ENCODE results near the gene PLK3. TPM values are rescaled to one million over a fixed set of nuclear protein-coding genes. Genes with fewer than 3 reads are reported as not detected.
A peak's percentile ranks its signal among the peaks of the same experiment; 100 is the strongest.
"Not testable (repeated sequence)": the region's sequence is repeated elsewhere in the genome, so short reads cannot be mapped to it uniquely, and the experiment has no call there.

Gene PLK3
- total RNA-seq: 10 to 100 TPM; 13.6 to 29.0 (median 21.6) TPM

DNA sequence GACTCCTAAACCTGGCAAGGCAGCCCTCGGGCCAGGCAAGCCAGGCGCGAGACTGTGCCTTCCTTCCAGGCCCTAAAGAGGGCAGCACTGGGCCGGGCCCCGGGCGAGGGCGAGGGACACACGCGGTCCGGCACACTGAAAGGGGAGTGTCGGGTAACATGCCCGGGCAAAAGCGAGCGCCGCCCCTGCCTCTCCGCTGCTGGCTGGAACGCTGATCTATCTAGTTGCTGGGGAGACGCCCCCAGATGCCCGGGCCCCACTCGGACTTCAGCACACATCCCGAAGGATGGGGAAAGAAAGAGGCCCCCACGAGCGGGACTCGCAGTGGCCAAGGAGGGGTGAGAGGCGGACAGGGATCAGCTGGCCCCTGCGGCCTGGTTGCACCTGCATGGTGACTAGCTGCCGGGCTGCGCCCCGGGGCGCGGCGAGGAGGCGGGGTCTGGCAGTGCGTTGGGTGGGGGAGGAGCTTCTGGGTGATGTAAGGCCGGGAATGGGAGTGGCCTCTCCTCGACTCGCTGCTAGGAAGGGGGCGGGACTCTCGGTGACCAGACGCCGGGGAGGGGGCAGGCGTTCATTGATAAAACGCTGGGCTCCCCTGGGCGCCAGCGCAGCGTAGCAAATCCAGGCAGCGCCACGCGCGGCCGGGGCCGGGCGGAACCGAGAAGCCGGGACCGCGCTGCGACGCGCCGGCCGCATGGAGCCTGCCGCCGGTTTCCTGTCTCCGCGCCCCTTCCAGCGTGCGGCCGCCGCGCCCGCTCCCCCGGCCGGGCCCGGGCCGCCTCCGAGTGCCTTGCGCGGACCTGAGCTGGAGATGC is at the start of gene PLK3:
Gene PLK3 (plus strand): TSS at position 608 of the 815 bp plus-strand sequence. CDS start 87 bp downstream, at position 695.
- DNase-seq (ENCODE audit: low spot score in 2 of 2): peak; percentile 97 to 98
- Histone ChIP-seq H3K27ac (peak within 1 kb of the TSS; percentile 93 to 98), H3K27me3 (no peaks in the 10 kb centered on the region), H3K4me1 (peaks cover 0 to 6% of the 10 kb centered on the region in 2 donors), H3K4me3 (peak within 1 kb of the TSS; percentile 85 to 96 (median 92)), H3K36me3 (no peaks in the 10 kb centered on the region), H3K9me3 (no peaks in the 10 kb centered on the region)
- TF ChIP-seq POLR2A (IDR thresholded peaks at IDR 0.05) (peak; percentile 62), POLR2AphosphoS5 (IDR thresholded peaks at IDR 0.05) (peak; percentile 72 to 86 (median 82))
- TF ChIP-seq, protein P1, sequence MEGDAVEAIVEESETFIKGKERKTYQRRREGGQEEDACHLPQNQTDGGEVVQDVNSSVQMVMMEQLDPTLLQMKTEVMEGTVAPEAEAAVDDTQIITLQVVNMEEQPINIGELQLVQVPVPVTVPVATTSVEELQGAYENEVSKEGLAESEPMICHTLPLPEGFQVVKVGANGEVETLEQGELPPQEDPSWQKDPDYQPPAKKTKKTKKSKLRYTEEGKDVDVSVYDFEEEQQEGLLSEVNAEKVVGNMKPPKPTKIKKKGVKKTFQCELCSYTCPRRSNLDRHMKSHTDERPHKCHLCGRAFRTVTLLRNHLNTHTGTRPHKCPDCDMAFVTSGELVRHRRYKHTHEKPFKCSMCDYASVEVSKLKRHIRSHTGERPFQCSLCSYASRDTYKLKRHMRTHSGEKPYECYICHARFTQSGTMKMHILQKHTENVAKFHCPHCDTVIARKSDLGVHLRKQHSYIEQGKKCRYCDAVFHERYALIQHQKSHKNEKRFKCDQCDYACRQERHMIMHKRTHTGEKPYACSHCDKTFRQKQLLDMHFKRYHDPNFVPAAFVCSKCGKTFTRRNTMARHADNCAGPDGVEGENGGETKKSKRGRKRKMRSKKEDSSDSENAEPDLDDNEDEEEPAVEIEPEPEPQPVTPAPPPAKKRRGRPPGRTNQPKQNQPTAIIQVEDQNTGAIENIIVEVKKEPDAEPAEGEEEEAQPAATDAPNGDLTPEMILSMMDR (IDR thresholded peaks at IDR 0.05): peak; percentile 47 to 96 (median 89)
- intact Hi-C loops (cut with DNase I; ENCODE audit: low total_unique reads): no loop called here

DNA sequence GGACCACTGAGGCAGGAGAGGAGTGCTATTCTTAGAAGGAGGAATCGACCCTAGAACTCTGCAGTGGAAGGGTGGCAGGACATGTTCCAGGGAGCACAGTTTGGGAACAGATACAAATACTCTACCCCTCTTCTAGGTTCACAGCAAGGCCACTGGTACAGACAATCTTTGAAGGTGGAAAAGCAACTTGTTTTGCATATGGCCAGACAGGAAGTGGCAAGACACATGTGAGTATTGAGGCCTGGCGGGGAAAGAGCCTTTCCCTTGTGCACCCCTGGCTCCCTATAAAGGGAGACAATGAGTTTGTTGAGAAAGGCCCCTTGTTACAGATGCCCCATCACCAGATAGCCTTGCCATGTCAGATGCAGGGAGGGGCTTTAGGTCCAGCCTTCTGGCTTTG is 42.8 kb upstream of the PLK3 start:
- TF ChIP-seq POLR2A (IDR thresholded peaks at IDR 0.05) (no peak), POLR2AphosphoS5 (IDR thresholded peaks at IDR 0.05) (no peak)
- TF ChIP-seq, protein P1 (IDR thresholded peaks at IDR 0.05): no peak
- Histone ChIP-seq H3K36me3 (no peaks in the 10 kb centered on the region), H3K4me1 (no peaks in the 10 kb centered on the region), H3K4me3 (no peak overlapping the region), H3K27ac (no peak overlapping the region), H3K27me3 (no peaks in the 10 kb centered on the region), H3K9me3 (no peaks in the 10 kb centered on the region)
- no peak for DNase-seq (ENCODE audit: low spot score in 2 of 2)
- intact Hi-C loops (cut with DNase I; ENCODE audit: low total_unique reads): no loop called here

DNA sequence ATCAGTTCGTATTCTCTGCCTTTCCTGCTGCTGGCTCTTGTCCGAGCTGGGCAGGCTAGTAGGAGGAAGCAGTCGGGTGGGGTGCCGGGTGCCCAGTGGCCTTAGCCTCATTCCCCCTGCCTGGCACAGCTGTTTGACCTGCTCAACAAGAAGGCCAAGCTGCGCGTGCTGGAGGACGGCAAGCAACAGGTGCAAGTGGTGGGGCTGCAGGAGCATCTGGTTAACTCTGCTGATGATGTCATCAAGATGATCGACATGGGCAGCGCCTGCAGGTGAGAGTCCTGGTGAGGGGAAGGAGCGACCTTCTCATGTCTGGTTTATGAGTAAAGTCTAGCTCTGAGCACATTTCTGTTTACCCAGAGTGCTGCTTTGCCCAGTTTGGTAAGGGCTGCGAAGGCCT is 41.1 kb upstream of the PLK3 start:
- intact Hi-C loops (cut with DNase I; ENCODE audit: low total_unique reads): no loop called here
- Histone ChIP-seq H3K9me3 (no peaks in the 10 kb centered on the region), H3K4me1 (no peaks in the 10 kb centered on the region), H3K27me3 (no peaks in the 10 kb centered on the region), H3K4me3 (no peak overlapping the region), H3K27ac (no peak overlapping the region), H3K36me3 (no peaks in the 10 kb centered on the region)
- DNase-seq (ENCODE audit: low spot score in 2 of 2): no peak
- TF ChIP-seq, protein P1 (IDR thresholded peaks at IDR 0.05): no peak
- TF ChIP-seq POLR2AphosphoS5 (IDR thresholded peaks at IDR 0.05): no peak

DNA sequence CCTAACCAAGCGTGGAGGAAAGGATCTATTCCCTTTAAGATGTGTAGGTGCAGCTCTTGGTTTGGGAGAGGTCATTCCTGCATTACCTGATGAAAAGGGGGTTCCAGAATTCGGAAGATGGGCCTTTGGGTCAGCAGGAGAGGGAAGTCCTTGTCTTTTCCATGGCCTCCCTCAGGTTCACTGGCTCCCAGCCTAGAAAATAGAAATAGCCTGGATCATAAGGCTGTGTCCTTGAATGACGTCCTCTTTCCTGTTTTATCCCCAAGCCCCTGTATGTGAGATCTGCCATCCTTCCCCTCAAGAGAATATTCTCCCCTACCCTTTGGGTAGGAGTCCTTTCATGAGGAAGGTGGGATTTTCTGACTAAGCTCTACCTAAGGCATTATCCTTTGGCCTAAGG is 39.3 kb upstream of the PLK3 start:
- H3K4me1 ChIP-seq: no peaks in the 10 kb centered on the region
- no peaks in the 10 kb centered on the region for H3K9me3 ChIP-seq
- TF ChIP-seq, protein P1 (IDR thresholded peaks at IDR 0.05): no peak
- no peaks in the 10 kb centered on the region for H3K36me3 ChIP-seq
- H3K4me3 ChIP-seq: no peak overlapping the region
- H3K27ac ChIP-seq: no peak overlapping the region
- intact Hi-C loops (cut with DNase I; ENCODE audit: low total_unique reads): no loop called here
- H3K27me3 ChIP-seq: no peaks in the 10 kb centered on the region
- DNase-seq (ENCODE audit: low spot score in 2 of 2): no peak

DNA sequence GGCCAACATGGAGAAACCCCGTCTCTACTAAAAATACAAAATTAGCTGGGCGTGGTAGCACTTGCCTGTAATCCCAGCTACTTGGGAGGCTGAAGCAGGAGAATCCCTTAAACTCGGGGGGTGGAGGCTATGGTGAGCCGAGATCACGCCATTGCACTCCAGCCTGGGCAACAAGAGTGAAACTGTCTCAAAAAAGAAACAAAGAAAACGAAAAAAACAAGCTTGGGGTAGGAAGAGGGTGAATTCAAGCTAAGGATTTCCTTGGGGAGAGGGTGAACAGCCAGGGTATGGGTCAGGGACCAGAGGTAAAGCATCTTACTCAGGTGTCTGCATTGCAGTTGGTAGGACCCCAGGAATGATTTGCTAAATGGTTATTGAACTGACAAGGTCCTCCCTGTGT is 33.8 kb upstream of the PLK3 start:
- H3K4me3 ChIP-seq; H3K9me3 ChIP-seq; H3K27ac ChIP-seq; H3K4me1 ChIP-seq; DNase-seq (ENCODE audit: low spot score in 2 of 2); intact Hi-C loops (cut with DNase I; ENCODE audit: low total_unique reads); H3K27me3 ChIP-seq; H3K36me3 ChIP-seq: not testable (repeated sequence)

Measured in breast epithelium (tissue), 4 donors.